ENCODE results near the gene CLECL1. TPM values are rescaled to one million over a fixed set of nuclear protein-coding genes. Genes with fewer than 3 reads are reported as not detected.

The CLECL1 gene
- polyA plus RNA-seq, 1 donor from 2014 or later: not detected

DNA sequence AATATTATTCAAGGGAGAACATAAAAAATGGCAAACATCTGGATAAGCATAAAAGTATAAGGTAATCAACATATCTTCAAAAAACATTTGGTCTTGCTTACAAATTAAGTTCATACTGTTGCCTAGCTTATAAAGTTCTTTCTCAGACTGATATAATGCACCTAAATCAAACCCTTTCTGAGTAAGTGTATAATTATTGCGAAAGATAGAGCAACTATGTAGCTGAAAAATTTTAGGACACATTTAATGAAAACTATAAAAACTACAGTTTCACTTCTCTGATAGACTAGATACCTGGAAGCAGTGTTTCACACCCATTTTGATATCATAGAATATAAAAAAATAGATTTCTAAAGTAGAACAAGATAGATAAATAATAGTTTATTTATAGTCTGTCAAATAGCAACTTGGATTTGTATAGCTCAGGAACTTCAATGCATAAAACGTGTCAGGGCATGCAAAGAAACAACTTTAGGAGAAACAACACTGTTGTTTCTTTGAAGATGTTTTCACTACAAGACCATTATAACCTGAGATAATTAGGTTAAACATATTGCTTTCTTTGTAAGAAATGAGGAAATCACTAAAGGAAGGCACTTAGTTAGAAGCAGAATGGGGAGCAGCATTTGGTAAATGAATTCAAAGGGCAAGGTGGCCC lies 7.6 kb downstream of the CLECL1 start:
- no peaks in the 10 kb centered on the region for H3K36me3 ChIP-seq (ENCODE audit: insufficient read depth, low read length)
- no peak overlapping the region for H3K4me3 ChIP-seq (ENCODE audit: low read length)
- no peaks in the 10 kb centered on the region for H3K79me2 ChIP-seq (replicated peaks; ENCODE audit: insufficient read depth, low read length)
- no peak overlapping the region for H3K9ac ChIP-seq (ENCODE audit: low read length)
- H3K27ac ChIP-seq (ENCODE audit: low read length): no peak overlapping the region
- H3F3A ChIP-seq (ENCODE audit: insufficient read depth, low read length, poor library complexity, severe bottlenecking): no peaks in the 10 kb centered on the region
- no peak overlapping the region for H3K4me2 ChIP-seq (ENCODE audit: low read length)
- H3K9me3 ChIP-seq (ENCODE audit: low read length): no peaks in the 10 kb centered on the region
- no peak for TF ChIP-seq TAF1 (IDR thresholded peaks at IDR 0.05; ENCODE audit: low read depth)
- TF ChIP-seq EP300 (conservative IDR thresholded peaks at IDR 0.05; ENCODE audit: poor library complexity, severe bottlenecking): no peak
- TF ChIP-seq EZH2 (IDR thresholded peaks at IDR 0.05; ENCODE audit: borderline replicate concordance, insufficient read depth, low read length, poor library complexity, severe bottlenecking): no peak
- H2AFZ ChIP-seq (ENCODE audit: low read depth, low read length): no peak overlapping the region
- no peaks in the 10 kb centered on the region for H3K27me3 ChIP-seq (ENCODE audit: insufficient read depth, low read depth, low read length)
- no peaks in the 10 kb centered on the region for H3K9me2 ChIP-seq (ENCODE audit: insufficient read depth, low read length)
- no peaks in the 10 kb centered on the region for H4K20me1 ChIP-seq (ENCODE audit: insufficient read depth)

DNA sequence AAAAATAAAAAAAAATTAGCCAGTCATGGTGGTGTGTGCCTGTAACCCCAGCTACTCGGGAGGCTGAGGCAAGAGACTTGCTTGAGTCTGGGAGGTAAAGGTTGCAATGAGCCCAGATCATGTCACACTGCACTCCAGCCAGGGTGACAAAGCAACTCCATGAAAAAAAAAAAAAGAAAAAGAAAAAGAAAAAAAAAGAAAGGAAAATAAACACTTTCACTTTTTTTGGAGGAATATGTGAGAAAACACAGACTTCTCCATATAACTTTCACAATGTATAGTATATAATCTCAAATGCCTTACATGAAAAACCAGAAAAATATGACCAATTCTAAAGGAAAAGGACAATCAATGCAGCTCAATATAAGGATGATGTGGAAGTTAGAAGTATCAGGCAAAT lies 8.9 kb downstream of the CLECL1 start:
- TF ChIP-seq TAF1 (IDR thresholded peaks at IDR 0.05; ENCODE audit: low read depth) (no peak), SMC3 (conservative IDR thresholded peaks at IDR 0.05; ENCODE audit: poor library complexity) (no peak)
- H3K4me3 ChIP-seq (ENCODE audit: low read length): no peak overlapping the region
- H3K9me2 ChIP-seq (ENCODE audit: insufficient read depth, low read length): no peaks in the 10 kb centered on the region
- no peak overlapping the region for H3K4me2 ChIP-seq (ENCODE audit: low read length)
- H3K9ac ChIP-seq (ENCODE audit: low read length): no peak overlapping the region
- no peaks in the 10 kb centered on the region for H4K20me1 ChIP-seq (ENCODE audit: insufficient read depth)
- no peak overlapping the region for H2AFZ ChIP-seq (ENCODE audit: low read depth, low read length)
- H3K9me3 ChIP-seq (ENCODE audit: low read length): no peaks in the 10 kb centered on the region
- no peak overlapping the region for H3K27ac ChIP-seq (ENCODE audit: low read length)
- H3K79me2 ChIP-seq (replicated peaks; ENCODE audit: insufficient read depth, low read length): no peaks in the 10 kb centered on the region
- H3F3A ChIP-seq (ENCODE audit: insufficient read depth, low read length, poor library complexity, severe bottlenecking): no peaks in the 10 kb centered on the region
- H3K36me3 ChIP-seq (ENCODE audit: insufficient read depth, low read length): no peaks in the 10 kb centered on the region
- H3K27me3 ChIP-seq (ENCODE audit: insufficient read depth, low read depth, low read length): no peaks in the 10 kb centered on the region

DNA sequence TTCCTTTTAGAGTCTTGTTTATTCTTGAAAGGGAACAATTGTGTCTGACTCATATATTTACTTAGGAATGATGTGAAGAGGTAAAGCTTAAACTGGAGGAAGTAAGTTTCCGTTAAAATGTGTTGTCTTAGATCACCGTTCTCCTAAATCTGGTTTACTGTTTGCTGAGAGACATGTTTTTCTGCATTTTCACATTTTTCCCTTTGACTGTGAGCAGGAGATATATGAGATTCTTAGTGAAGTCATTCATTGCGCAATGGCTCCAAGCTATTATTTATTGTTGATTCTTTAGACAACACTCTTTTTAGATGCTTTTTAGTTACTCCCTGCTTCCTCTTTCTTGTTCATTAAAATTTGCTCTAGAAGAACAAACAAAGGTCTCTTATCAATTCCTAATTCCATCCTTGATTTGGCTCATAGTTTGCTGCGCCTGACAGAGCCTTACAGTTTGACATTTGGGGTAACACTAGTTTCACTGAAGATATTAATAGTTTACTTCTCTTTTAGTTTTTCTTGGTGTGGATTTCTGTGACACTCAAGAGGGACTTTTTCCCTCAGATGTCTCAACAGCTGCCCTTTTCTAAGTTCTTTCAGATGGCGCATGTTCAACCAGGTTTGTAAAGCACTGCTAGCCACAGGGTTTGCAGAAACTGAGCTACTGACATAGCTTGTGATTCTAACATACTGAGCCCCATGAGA lies 11.4 kb downstream of the CLECL1 start:
- Histone ChIP-seq H3K79me2 (replicated peaks; ENCODE audit: insufficient read depth, low read length) (no peaks in the 10 kb centered on the region), H3K27me3 (ENCODE audit: insufficient read depth, low read depth, low read length) (no peaks in the 10 kb centered on the region), H3F3A (ENCODE audit: insufficient read depth, low read length, poor library complexity, severe bottlenecking) (no peaks in the 10 kb centered on the region), H3K27ac (ENCODE audit: low read length) (no peak overlapping the region), H3K4me3 (ENCODE audit: low read length) (no peak overlapping the region), H3K9me3 (ENCODE audit: low read length) (no peaks in the 10 kb centered on the region), H4K20me1 (ENCODE audit: insufficient read depth) (no peaks in the 10 kb centered on the region), H3K9me2 (ENCODE audit: insufficient read depth, low read length) (no peaks in the 10 kb centered on the region), H2AFZ (ENCODE audit: low read depth, low read length) (no peak overlapping the region), H3K9ac (ENCODE audit: low read length) (no peak overlapping the region), H3K36me3 (ENCODE audit: insufficient read depth, low read length) (no peaks in the 10 kb centered on the region), H3K4me2 (ENCODE audit: low read length) (no peak overlapping the region)
- TF ChIP-seq RAD21 (conservative IDR thresholded peaks at IDR 0.05) (no peak), EZH2 (IDR thresholded peaks at IDR 0.05; ENCODE audit: borderline replicate concordance, insufficient read depth, low read length, poor library complexity, severe bottlenecking) (no peak)
- TF ChIP-seq, protein P1, sequence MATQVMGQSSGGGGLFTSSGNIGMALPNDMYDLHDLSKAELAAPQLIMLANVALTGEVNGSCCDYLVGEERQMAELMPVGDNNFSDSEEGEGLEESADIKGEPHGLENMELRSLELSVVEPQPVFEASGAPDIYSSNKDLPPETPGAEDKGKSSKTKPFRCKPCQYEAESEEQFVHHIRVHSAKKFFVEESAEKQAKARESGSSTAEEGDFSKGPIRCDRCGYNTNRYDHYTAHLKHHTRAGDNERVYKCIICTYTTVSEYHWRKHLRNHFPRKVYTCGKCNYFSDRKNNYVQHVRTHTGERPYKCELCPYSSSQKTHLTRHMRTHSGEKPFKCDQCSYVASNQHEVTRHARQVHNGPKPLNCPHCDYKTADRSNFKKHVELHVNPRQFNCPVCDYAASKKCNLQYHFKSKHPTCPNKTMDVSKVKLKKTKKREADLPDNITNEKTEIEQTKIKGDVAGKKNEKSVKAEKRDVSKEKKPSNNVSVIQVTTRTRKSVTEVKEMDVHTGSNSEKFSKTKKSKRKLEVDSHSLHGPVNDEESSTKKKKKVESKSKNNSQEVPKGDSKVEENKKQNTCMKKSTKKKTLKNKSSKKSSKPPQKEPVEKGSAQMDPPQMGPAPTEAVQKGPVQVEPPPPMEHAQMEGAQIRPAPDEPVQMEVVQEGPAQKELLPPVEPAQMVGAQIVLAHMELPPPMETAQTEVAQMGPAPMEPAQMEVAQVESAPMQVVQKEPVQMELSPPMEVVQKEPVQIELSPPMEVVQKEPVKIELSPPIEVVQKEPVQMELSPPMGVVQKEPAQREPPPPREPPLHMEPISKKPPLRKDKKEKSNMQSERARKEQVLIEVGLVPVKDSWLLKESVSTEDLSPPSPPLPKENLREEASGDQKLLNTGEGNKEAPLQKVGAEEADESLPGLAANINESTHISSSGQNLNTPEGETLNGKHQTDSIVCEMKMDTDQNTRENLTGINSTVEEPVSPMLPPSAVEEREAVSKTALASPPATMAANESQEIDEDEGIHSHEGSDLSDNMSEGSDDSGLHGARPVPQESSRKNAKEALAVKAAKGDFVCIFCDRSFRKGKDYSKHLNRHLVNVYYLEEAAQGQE (IDR thresholded peaks at IDR 0.05; ENCODE audit: borderline replicate concordance): no peak
